Peyer's patch (tissue), 4 donors: ENCODE data around the gene STEAP3. TPM values are rescaled to one million over a fixed set of nuclear protein-coding genes. Genes with fewer than 3 reads are reported as not detected.
A peak's percentile ranks its signal among the peaks of the same experiment; 100 is the strongest.

Experiments
- DNase-seq, 3 donors: peaks; one replicate each; pipeline ENCODE4 v3.0.0-alpha.2; 2017 to 2019
- H3K27ac ChIP-seq, 4 donors: fragments of 200-600 bp; sonication (generic); one replicate each; pipeline ENCODE4 v1.5.1; 2016 to 2019
- H3K27me3 ChIP-seq, 2 donors: fragments of 200-600 bp; sonication (generic); one replicate each; pipeline ENCODE4 v1.5.1; 2019
- H3K36me3 ChIP-seq, 3 donors: fragments of 200-600 bp; sonication (generic); one replicate each; pipeline ENCODE4 v1.5.1; 2016 to 2019
- H3K4me1 ChIP-seq, 4 donors: fragments of 200-600 bp; sonication (generic); one replicate each; pipeline ENCODE4 v1.5.1; 2016 to 2019
- H3K4me3 ChIP-seq, 4 donors: fragments of 200-600 bp; sonication (generic); 1 replicate in 3 of 4; 2 replicates in 1 of 4; pipeline ENCODE4 v1.5.1; 2016 to 2019; ENCODE audit warnings: mild to moderate bottlenecking in 1 of 4
- H3K9me3 ChIP-seq, 4 donors: fragments of 200-600 bp; sonication (generic); one replicate each; pipeline ENCODE4 v1.5.1; 2016 to 2019; ENCODE audit warnings: mild to moderate bottlenecking in 1 of 4
- POLR2A ChIP-seq, 2 donors: fragments of 450-650 bp; IDR thresholded peaks; one replicate each; pipeline ENCODE4 v1.5.1; 2017; ENCODE audit warnings: antibody characterized with exemption in 2 of 2, mild to moderate bottlenecking in 2 of 2, moderate library complexity in 2 of 2
- total RNA-seq, 4 donors: library from RNA; depleted of rRNA; stranded (reverse); fragments of >200 nt; gene quantifications; one replicate each; pipeline ENCODE4 v1.1.0, GENCODE V29; 2016
- TF ChIP-seq, protein P1 (sequence below), 6 experiments: fragments of 450-650 bp in 4 of 6; fragments of 200-600 bp in 2 of 6; sonication (generic) in 1 of 6; IDR thresholded peaks; one replicate each; pipeline ENCODE4 v1.5.1; 2017 to 2019; ENCODE audit warnings: antibody characterized with exemption in 6 of 6, mild to moderate bottlenecking in 3 of 6, moderate library complexity in 1 of 6

The STEAP3 gene
- total RNA-seq, 4 donors from 2014 or later = 13.2 to 31.2 (median 20.5) TPM

DNA sequence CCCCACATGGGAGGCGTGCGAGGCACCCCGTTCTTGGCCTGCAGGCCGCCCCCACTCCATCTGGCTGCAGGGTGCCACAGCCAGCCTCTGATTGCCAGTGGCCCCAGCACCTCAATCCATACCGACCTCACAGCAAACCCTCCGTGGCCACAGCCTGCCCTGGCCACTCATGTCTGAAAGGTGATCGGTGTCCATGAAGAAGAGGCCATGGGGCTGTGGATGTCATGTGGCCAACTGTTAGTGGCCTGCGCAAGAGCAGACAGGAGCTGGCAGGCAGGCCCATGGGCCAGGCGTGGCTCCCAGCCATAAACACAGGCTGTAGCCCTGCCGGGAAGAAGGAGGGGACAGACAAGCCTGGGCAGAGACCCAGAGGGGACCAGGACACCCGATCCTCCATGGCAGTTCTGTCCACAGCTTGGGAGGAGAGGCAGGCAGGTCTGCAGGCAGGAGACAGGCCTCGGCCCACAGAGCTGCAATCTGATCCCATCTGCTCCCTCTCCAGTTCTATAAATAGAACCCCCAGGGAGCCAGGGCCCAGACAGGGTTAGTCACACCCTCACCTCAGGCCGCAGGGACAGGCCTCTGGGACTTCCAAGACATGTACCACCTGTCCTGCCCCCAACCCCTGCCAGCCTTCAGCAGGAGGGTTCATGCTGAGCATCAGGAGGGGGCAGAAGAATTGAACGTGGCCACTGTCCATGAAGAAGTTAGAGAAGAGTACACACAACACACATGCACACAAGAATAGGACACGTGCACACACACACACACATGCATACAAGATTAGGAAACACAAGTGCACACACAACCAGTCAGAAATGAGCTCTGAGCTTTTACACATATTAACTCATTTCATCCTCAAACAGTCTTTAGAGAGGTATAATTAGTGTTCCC is 16.9 kb downstream of the STEAP3 start:
- H3K27ac ChIP-seq = no peak overlapping the region
- TF ChIP-seq POLR2A (IDR thresholded peaks at IDR 0.05) = no peak
- TF ChIP-seq, protein P1, sequence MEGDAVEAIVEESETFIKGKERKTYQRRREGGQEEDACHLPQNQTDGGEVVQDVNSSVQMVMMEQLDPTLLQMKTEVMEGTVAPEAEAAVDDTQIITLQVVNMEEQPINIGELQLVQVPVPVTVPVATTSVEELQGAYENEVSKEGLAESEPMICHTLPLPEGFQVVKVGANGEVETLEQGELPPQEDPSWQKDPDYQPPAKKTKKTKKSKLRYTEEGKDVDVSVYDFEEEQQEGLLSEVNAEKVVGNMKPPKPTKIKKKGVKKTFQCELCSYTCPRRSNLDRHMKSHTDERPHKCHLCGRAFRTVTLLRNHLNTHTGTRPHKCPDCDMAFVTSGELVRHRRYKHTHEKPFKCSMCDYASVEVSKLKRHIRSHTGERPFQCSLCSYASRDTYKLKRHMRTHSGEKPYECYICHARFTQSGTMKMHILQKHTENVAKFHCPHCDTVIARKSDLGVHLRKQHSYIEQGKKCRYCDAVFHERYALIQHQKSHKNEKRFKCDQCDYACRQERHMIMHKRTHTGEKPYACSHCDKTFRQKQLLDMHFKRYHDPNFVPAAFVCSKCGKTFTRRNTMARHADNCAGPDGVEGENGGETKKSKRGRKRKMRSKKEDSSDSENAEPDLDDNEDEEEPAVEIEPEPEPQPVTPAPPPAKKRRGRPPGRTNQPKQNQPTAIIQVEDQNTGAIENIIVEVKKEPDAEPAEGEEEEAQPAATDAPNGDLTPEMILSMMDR (IDR thresholded peaks at IDR 0.05) = no peak
- peak in 1 of 3 donors; percentile 61 for DNase-seq
- H3K27me3 ChIP-seq = no peaks in the 10 kb centered on the region
- H3K4me1 ChIP-seq = peaks cover 0 to 13% (median 0%) of the 10 kb centered on the region in 4 donors
- H3K36me3 ChIP-seq = no peaks in the 10 kb centered on the region
- H3K4me3 ChIP-seq = no peak overlapping the region
- H3K9me3 ChIP-seq = no peaks in the 10 kb centered on the region

DNA sequence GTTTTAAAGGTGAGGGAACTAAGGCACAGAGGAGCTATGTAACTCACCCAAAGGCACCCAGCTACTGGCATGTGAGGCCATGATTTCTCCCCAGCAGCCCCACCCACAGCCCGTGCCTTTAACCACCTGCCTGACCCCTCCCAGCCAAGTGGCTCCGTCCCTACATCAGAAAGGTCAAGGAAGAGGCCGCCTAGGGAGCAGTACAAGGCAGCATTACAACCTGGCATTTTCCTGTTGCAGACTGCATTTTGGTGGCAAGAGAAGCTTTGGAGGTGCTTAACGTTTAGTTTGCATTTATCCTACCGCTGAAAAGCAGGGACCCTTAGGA is 17.5 kb downstream of the STEAP3 start:
- Histone ChIP-seq H3K36me3 (no peaks in the 10 kb centered on the region), H3K4me1 (peaks cover 0 to 13% (median 0%) of the 10 kb centered on the region in 4 donors), H3K9me3 (no peaks in the 10 kb centered on the region), H3K27ac (no peak overlapping the region), H3K27me3 (no peaks in the 10 kb centered on the region), H3K4me3 (no peak overlapping the region)
- no peak for DNase-seq
- TF ChIP-seq, protein P1 (IDR thresholded peaks at IDR 0.05) = no peak
- no peak for TF ChIP-seq POLR2A (IDR thresholded peaks at IDR 0.05)

GRCh38 chr2:119242276-119243119 is 18.9 kb downstream of the STEAP3 start:
- no peak for DNase-seq
- Histone ChIP-seq H3K36me3 (no peaks in the 10 kb centered on the region), H3K9me3 (no peaks in the 10 kb centered on the region), H3K4me1 (peaks cover 0 to 13% (median 0%) of the 10 kb centered on the region in 4 donors), H3K4me3 (no peak overlapping the region), H3K27me3 (no peaks in the 10 kb centered on the region), H3K27ac (no peak overlapping the region)
- TF ChIP-seq, protein P1 (IDR thresholded peaks at IDR 0.05) = no peak
- TF ChIP-seq POLR2A (IDR thresholded peaks at IDR 0.05) = no peak

DNA sequence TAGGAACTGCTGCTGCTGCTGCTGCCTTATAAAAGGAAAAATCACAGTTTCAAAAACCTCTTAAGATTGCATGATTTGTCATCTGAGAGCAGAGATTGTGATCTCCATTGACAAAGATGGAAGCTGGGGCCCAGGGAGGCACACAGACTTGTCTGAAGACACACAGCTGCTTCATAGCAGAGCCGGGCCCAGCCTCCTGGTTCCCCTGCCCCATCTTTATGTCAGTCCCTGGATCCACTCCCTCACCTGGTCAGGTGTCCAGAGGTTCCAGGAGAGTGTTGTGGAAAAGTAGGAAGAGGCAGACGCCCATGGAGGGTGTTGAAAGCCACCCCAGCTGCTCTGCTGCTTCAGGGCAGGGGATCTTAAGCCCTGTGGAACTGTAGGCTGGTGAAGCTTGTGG is 20.0 kb downstream of the STEAP3 start:
- Histone ChIP-seq H3K36me3 (no peaks in the 10 kb centered on the region), H3K9me3 (no peaks in the 10 kb centered on the region), H3K27ac (no peak overlapping the region), H3K27me3 (no peaks in the 10 kb centered on the region), H3K4me3 (no peak overlapping the region), H3K4me1 (peaks cover 0 to 13% (median 0%) of the 10 kb centered on the region in 4 donors)
- DNase-seq = no peak
- TF ChIP-seq, protein P1 (IDR thresholded peaks at IDR 0.05) = no peak
- no peak for TF ChIP-seq POLR2A (IDR thresholded peaks at IDR 0.05)

GRCh38 chr2:119245076-119245840 is 21.6 kb downstream of the STEAP3 start:
- Histone ChIP-seq H3K27me3 (no peaks in the 10 kb centered on the region), H3K9me3 (no peaks in the 10 kb centered on the region), H3K27ac (no peak overlapping the region), H3K4me3 (no peak overlapping the region), H3K4me1 (peaks cover 0 to 10% (median 0%) of the 10 kb centered on the region in 4 donors), H3K36me3 (no peaks in the 10 kb centered on the region)
- TF ChIP-seq, protein P1 (IDR thresholded peaks at IDR 0.05) = no peak
- no peak for TF ChIP-seq POLR2A (IDR thresholded peaks at IDR 0.05)
- DNase-seq = peak in 1 of 3 donors; percentile 21
